ENCODE measurements around the gene B4GALNT4. TPM values are rescaled to one million over a fixed set of nuclear protein-coding genes. Genes with fewer than 3 reads are reported as not detected.
"Not testable (repeated sequence)": the region's sequence is repeated elsewhere in the genome, so short reads cannot be mapped to it uniquely, and the experiment has no call there.

B4GALNT4 gene
- total RNA-seq, 1 donor from 2014 or later = 0.32 TPM

GRCh38 chr11:377174-377865 lies 8.0 kb downstream of the B4GALNT4 start:
- ATAC-seq = no peak

GRCh38 chr11:377883-378500 lies 8.7 kb downstream of the B4GALNT4 start:
- no peak for ATAC-seq

GRCh38 chr11:379205-380094 lies 10.2 kb downstream of the B4GALNT4 start:
- ATAC-seq = no peak

- ATAC-seq = no peak
Measured at GRCh38 chr11:380095-380480, 10.8 kb downstream of the B4GALNT4 start.

- ATAC-seq = no peak
Measured at GRCh38 chr11:380491-380890, 11.2 kb downstream of the B4GALNT4 start.

GRCh38 chr11:380996-381395 lies 11.7 kb downstream of the B4GALNT4 start:
- no peak for ATAC-seq

GRCh38 chr11:381501-382072 lies 12.3 kb downstream of the B4GALNT4 start:
- no peak for ATAC-seq

- ATAC-seq = no peak
Measured at GRCh38 chr11:382081-382629, 12.9 kb downstream of the B4GALNT4 start.

- ATAC-seq = no peak
Measured at GRCh38 chr11:383431-383830, 14.1 kb downstream of the B4GALNT4 start.

- no peak for ATAC-seq
Measured at GRCh38 chr11:384511-384910, 15.2 kb downstream of the B4GALNT4 start.

GRCh38 chr11:385594-386351 lies 16.5 kb downstream of the B4GALNT4 start:
- ATAC-seq = no peak

- no peak for ATAC-seq
Measured at GRCh38 chr11:386483-386882, 17.2 kb downstream of the B4GALNT4 start.

GRCh38 chr11:387193-387793 lies 18.0 kb downstream of the B4GALNT4 start:
- no peak for ATAC-seq

GRCh38 chr11:389369-389768 lies 20.1 kb downstream of the B4GALNT4 start:
- ATAC-seq = not testable (repeated sequence)

- no peak for ATAC-seq
Measured at GRCh38 chr11:390175-390574, 20.9 kb downstream of the B4GALNT4 start.

GRCh38 chr11:391117-392017 lies 22.1 kb downstream of the B4GALNT4 start:
- no peak for ATAC-seq

- ATAC-seq = peak; percentile 3
Measured at GRCh38 chr11:392102-392777, 22.9 kb downstream of the B4GALNT4 start.

- peak; percentile 81 for ATAC-seq
Measured at GRCh38 chr11:393219-394033, 24.1 kb downstream of the B4GALNT4 start.
